ENCODE data around the gene SNX3.

- no peak for TF ChIP-seq CTCF (conservative IDR thresholded peaks at IDR 0.05; ENCODE audit: low read length)
- no peak for TF ChIP-seq EZH2phosphoT487 (IDR thresholded peaks at IDR 0.05; ENCODE audit: borderline replicate concordance, low read depth, low read length)
These were observed 41.5 kb upstream of the SNX3 start for GRCh38 chr6:108302386-108302785.
